ENCODE results near the gene LCLAT1. TPM values are rescaled to one million over a fixed set of nuclear protein-coding genes. Genes with fewer than 3 reads are reported as not detected.
"Not testable (repeated sequence)": the region's sequence is repeated elsewhere in the genome, so short reads cannot be mapped to it uniquely, and the experiment has no call there.

LCLAT1 gene
- total RNA-seq, 1 donor from 2014 or later = 8.2 TPM

- intact Hi-C loops (cut with DNase I) = no loop called here
- DNase-seq (ENCODE audit: low spot score) = no peak
- ATAC-seq = no peak
Measured at GRCh38 chr2:30505500-30506180, 58.6 kb downstream of the LCLAT1 start.

- DNase-seq (ENCODE audit: low spot score); ATAC-seq; intact Hi-C loops (cut with DNase I): not testable (repeated sequence)
Measured at GRCh38 chr2:30507460-30507859, 60.4 kb downstream of the LCLAT1 start.

DNA sequence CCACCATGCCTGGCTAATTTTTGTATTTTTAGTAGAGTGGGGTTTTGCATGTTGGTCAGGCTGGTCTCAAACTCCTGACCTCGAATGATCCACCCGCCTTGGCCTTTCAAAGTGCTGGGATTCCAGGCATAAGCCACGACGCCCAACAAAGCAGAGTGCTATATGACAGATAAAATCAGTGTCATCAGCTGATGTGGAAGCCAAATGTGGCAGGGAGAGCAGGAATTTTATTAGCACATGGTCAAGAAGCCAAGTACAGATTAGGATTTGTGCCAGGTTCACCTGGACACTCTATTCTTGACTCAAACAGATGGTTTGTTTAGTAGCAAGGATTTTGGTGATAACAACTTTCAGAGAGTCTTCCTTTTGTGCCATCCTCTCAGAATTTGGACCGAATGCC is 62.7 kb downstream of the LCLAT1 start:
- ATAC-seq (no peak), DNase-seq (ENCODE audit: low spot score) (no peak)
- intact Hi-C loops (cut with DNase I) = no loop called here

- intact Hi-C loops (cut with DNase I) = no loop called here
- ATAC-seq (no peak), DNase-seq (ENCODE audit: low spot score) (no peak)
Measured at GRCh38 chr2:30510409-30510808, 63.4 kb downstream of the LCLAT1 start.

- DNase-seq (ENCODE audit: low spot score) (peak; percentile 59), ATAC-seq (peak; percentile 94)
- intact Hi-C loops (cut with DNase I) = no loop called here
Measured at GRCh38 chr2:30511122-30512083, 64.4 kb downstream of the LCLAT1 start.

DNA sequence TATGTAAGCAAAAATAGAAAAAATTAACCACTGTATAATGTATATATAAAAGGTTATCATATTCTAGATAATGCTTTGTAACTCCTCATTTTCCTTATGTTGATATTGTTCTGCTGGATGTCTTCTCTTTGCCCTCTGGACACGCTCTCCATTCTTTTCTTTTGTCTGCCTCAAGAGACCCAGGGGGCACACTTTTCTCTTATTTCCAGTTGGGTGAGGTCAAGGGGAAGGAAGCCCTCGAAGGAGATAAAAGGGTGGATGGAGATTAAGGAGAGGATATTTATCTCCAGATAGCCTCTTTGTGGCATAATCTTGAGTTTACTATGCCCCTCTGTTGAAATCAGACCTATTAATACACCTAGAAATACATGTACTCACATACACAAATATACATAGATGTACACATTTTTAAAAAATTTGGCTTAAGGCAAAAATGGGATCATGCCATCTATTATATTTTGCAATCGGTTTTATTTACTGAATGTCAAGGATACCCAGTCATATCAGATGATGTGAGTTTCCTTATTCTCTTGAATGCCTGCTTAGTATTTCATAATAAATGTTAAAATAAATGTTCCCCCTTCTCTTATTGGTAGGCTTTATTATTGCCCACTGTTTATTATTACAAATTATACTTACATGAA is 65.3 kb downstream of the LCLAT1 start:
- no peak for ATAC-seq
- intact Hi-C loops (cut with DNase I) = no loop called here
- no peak for DNase-seq (ENCODE audit: low spot score)

DNA sequence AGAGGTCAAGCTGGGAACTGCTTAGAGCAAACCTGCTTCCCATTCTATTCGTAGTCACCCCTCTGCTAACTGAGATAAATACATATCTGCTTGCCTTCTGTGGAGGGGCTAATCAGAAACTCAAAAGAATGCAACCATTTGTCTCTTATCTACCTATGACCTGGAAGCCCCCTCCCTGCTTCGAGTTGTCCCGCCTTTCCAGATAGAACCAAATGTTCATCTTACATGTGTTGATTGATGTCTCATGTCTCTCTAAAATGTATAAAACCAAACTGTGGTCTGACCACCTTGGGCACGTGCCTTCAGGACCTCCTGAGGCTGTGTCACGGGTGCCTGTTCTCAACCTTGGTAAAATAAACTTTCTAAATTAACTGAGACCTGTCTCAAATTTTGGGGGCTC is 66.6 kb downstream of the LCLAT1 start:
- ATAC-seq; DNase-seq (ENCODE audit: low spot score); intact Hi-C loops (cut with DNase I): not testable (repeated sequence)

DNA sequence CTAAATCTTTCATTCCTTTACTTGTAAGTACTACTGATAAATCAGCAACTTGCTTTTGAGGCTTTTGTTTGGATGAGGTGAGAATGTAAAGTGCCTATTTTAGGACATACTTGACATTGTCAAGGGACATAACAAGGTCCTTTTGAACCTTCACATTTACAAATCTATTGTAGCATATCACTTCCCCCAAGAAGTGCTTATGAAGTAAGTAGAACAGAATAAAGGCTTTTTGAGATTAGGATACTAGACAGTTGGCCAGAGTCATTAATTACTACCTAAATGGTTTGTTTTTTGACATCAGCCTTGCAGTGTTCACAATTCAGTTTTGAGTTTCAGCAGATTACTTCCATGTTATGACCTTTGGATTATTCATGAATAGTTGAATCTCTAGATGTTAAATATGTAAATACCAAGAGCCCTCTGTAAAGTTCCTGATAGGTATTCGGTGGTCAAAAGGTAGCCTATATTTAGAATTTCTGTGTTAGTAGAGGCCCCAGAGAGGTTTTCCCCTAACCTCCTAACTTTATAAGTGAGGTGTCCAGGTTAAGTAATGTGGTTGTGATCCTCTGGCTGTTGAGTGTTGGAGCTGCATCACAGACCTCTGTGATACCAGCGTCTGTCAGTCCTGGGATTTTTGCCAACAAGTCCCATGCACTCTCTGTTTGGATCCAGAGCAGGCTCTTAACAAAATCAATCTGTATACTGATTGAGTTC is 67.2 kb downstream of the LCLAT1 start:
- ATAC-seq = no peak
- intact Hi-C loops (cut with DNase I) = no loop called here
- DNase-seq (ENCODE audit: low spot score) = no peak

DNA sequence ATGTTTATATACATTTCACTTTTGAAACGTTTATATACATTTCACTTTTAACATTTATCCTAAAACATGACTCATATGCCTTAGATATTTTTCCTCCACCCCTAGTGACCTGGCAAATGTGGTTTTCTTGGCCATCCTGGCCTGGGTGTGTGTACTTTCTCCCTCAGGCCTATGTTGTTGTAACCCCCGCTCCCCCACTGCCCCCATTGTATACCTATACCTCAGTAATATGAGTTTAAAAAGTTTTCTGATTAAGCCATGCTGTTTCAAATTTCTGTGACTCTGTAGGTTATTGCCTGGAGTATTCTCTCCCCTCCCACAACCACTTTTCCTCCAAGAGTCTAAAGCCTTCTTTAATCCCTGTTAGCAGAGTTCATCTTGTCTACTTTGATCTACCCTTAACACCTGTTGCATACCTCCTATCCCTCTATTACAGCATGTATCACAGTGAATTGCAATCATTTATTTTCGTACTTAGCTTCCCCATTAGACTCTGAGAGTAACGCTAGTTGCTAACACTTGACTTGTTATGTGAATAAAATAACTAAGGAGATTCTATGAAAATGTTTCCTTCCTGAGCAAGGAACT is 67.9 kb downstream of the LCLAT1 start:
- DNase-seq (ENCODE audit: low spot score) (no peak), ATAC-seq (no peak)
- intact Hi-C loops (cut with DNase I) = no loop called here

- ATAC-seq (no peak), DNase-seq (ENCODE audit: low spot score) (no peak)
- intact Hi-C loops (cut with DNase I) = no loop called here
Measured at GRCh38 chr2:30516166-30516565, 69.1 kb downstream of the LCLAT1 start.

DNA sequence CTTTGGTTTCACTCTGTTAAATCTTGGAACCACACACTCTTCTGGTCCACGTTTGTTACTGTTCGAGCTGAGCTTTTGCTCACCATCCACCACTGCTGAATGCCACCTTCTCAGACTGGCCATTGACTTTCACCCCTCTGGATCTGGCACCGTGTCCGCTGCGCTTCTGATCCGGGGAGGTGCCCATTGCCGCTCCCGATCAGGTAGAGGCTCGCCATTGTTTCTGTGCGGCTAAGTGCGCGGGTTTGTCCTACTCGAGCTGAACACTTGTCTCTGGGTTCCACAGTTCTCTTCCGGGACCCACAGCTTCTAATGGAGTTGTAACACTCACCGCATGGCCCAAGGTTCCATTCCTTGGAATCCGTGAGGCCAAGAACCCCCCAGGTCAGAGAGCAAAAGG is 72.8 kb downstream of the LCLAT1 start:
- no peak for DNase-seq (ENCODE audit: low spot score)
- intact Hi-C loops (cut with DNase I) = no loop called here

GRCh38 chr2:30522421-30522820 is 75.4 kb downstream of the LCLAT1 start:
- ATAC-seq (no peak), DNase-seq (ENCODE audit: low spot score) (no peak)
- intact Hi-C loops (cut with DNase I) = no loop called here

More for the DNA sequence above, 72.8 kb downstream of the LCLAT1 start:
- ATAC-seq = no peak

DNA sequence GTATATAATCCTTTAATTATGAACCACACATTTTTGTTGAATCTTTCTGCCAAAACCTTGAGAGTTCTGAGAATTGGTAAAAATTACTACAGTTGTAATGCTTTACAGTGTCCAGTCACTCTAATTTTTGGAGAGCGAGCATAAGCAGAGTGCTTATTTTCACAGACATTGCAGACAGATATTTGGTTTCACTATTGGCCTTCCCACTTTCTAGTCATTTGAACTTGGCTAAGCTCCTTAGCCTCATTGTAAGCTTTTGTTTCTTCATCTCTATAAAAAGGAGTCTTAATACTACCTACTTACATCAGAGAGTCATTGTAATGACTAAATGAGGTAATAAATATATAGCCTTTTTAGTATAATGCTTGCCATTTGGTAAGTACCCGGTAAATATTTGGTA is 80.4 kb downstream of the LCLAT1 start:
- no peak for ATAC-seq
- intact Hi-C loops (cut with DNase I) = no loop called here
- no peak for DNase-seq (ENCODE audit: low spot score)

DNA sequence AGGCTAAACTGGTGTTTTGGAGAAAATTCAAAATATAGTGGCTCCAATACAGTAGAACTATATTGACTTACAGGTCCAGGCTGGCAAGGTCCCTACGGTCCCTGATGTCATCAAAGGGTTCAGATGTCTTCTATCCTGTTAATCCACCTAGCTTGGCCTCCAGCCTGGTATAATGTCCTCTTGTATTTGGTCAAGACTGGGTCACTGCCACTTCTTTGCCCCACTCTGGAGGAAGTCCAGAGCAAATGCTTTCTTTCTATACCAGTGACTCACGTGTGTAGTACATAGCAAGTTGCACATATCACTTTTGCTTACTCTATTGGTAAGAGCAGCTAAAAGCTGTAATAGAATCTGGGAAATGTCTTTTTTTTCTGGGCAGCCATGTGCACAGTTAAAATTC is 80.8 kb downstream of the LCLAT1 start:
- no peak for ATAC-seq
- DNase-seq (ENCODE audit: low spot score) = no peak
- intact Hi-C loops (cut with DNase I) = no loop called here

GRCh38 chr2:30530346-30530745 is 83.3 kb downstream of the LCLAT1 start:
- intact Hi-C loops (cut with DNase I) = no loop called here
- ATAC-seq (no peak), DNase-seq (ENCODE audit: low spot score) (no peak)

GRCh38 chr2:30541680-30542079 is 94.6 kb downstream of the LCLAT1 start:
- ATAC-seq (no peak), DNase-seq (ENCODE audit: low spot score) (no peak)
- intact Hi-C loops (cut with DNase I) = no loop called here

- intact Hi-C loops (cut with DNase I) = no loop called here
- ATAC-seq (no peak), DNase-seq (ENCODE audit: low spot score) (no peak)
Measured at GRCh38 chr2:30545875-30546274, 98.8 kb downstream of the LCLAT1 start.

DNA sequence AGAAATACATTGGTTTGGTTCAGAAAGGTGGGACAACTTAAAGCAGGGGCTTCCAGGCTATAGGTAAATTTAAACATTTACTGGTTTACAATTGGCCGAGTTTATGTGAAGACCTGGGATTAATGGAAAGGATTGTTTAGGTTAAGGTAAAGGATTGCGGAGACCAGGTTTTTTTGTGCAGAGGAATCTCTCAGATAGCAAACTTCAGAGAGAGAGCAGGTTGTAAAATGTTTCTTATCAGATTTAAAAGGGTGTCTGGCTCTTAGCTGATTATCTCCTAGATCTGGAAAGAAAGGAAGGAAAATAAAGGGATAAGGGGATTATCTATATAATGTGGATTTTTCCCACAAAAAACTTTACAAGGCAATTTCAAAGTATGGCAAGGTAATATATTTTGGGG is 101.3 kb downstream of the LCLAT1 start:
- ATAC-seq (no peak), DNase-seq (ENCODE audit: low spot score) (no peak)
- intact Hi-C loops (cut with DNase I) = no loop called here

DNA sequence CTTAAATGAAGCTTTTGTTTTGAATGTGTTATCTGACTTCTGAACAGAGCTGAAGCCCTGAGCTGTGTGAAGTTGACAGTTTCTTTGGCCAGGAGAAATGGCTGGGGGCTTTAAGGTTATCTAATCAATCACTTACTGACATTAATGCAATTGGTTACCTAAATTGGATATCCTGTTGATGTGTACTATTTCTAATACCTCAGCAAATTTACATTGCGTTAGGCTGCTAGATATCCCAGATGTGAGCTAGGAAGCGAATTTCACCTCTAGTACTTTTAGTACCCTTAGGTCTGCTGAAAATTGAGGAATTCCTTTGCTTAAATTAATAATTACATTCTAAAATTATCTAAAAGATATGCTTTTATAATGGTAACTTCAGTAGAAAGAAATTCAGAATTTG is 102.0 kb downstream of the LCLAT1 start:
- intact Hi-C loops (cut with DNase I) = no loop called here
- DNase-seq (ENCODE audit: low spot score) = no peak
- no peak for ATAC-seq
